ENCODE data around the gene AVPI1. TPM values are rescaled to one million over a fixed set of nuclear protein-coding genes. Genes with fewer than 3 reads are reported as not detected.
A peak's percentile ranks its signal among the peaks of the same experiment; 100 is the strongest.

Gene AVPI1
- total and polyA plus RNA-seq, 2 donors from 2014 or later = 10.7 to 15.5 TPM

DNA sequence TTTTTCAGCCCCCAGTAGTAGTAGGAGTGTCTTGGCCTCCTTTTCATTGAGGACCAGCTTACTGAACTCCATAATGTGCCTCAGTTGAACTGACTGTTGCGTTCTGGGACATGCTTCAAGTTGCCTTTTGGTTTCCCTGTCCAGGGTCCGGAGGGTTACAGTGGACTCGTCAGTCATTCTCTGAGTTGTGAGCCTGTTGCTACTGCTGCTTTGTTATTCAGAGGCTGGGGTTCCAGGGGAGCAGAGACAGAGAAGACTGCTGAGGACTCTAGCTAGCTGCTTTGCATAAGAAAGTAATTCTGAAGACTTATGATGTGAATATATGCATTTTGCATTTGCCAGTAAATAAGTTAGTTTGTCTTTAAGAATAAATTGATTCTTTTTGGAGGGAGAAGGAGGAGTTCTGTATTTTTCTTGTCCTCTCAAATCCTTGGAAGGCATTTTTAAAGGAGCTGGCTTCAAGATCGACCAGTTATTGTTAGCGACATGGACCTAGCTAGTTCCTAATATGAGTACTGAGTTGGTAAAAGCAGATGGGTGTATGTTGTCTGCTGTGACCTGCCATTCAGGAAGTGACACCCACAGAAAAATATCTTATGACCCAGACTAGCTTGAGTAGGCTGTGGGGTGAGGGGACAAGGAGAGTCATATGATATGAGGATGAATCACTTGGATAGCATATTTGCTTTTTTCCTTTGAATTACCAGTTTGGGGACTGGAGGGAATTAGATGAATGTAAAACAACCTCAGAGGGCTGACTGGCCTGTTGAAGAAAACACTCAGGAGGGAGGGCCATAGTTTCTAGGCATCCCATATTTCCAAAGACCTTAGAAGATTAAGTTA is 38.3 kb downstream of the AVPI1 start:
- DNase-seq (peak in 1 of 5 donors; percentile 8), FAIRE-seq (no peak)
- no peak overlapping the region for H3K4me3 ChIP-seq (ENCODE audit: low read length in 3 of 3)
- H3K9ac ChIP-seq (ENCODE audit: low read length in 3 of 3) = no peak overlapping the region
- H3K4me1 ChIP-seq (ENCODE audit: control insufficient read depth in 2 of 3, insufficient read depth in 2 of 3, low read depth in 1 of 3, low read length in 3 of 3) = peaks cover 0 to 5% (median 2%) of the 10 kb centered on the region in 3 donors
- no peak for TF ChIP-seq CTCF (IDR thresholded peaks at IDR 0.05; ENCODE audit: borderline replicate concordance, extremely low read depth, insufficient read depth)
- intact Hi-C loops (cut with DNase I) = no loop called here
- peak overlapping the region in 1 of 2 donors; percentile 41 for H3K27ac ChIP-seq (ENCODE audit: low read depth in 2 of 2, low read length in 2 of 2)
- no peaks in the 10 kb centered on the region for H3K27me3 ChIP-seq (ENCODE audit: control insufficient read depth, insufficient read depth, low read length)
- no peaks in the 10 kb centered on the region for H3K9me3 ChIP-seq (ENCODE audit: control insufficient read depth in 2 of 3, insufficient read depth in 1 of 3, low read length in 3 of 3)
- H3K36me3 ChIP-seq (ENCODE audit: control insufficient read depth in 2 of 3, insufficient read depth in 3 of 3, low read length in 3 of 3) = peaks cover 3 to 22% (median 18%) of the 10 kb centered on the region in 3 donors

GRCh38 chr10:97647556-97647955 is 39.5 kb downstream of the AVPI1 start:
- no peak overlapping the region for H3K4me3 ChIP-seq (ENCODE audit: low read length in 3 of 3)
- no peaks in the 10 kb centered on the region for H3K9me3 ChIP-seq (ENCODE audit: control insufficient read depth in 2 of 3, insufficient read depth in 1 of 3, low read length in 3 of 3)
- H3K36me3 ChIP-seq (ENCODE audit: control insufficient read depth in 2 of 3, insufficient read depth in 3 of 3, low read length in 3 of 3) = peaks cover 3 to 22% (median 14%) of the 10 kb centered on the region in 3 donors
- intact Hi-C loops (cut with DNase I) = no loop called here
- no peak overlapping the region for H3K9ac ChIP-seq (ENCODE audit: low read length in 3 of 3)
- DNase-seq (no peak), FAIRE-seq (no peak)
- H3K27ac ChIP-seq (ENCODE audit: low read depth in 2 of 2, low read length in 2 of 2) = no peak overlapping the region
- no peak for TF ChIP-seq CTCF (IDR thresholded peaks at IDR 0.05; ENCODE audit: borderline replicate concordance, extremely low read depth, insufficient read depth)
- no peaks in the 10 kb centered on the region for H3K27me3 ChIP-seq (ENCODE audit: control insufficient read depth, insufficient read depth, low read length)
- peaks cover 0 to 5% (median 2%) of the 10 kb centered on the region in 3 donors for H3K4me1 ChIP-seq (ENCODE audit: control insufficient read depth in 2 of 3, insufficient read depth in 2 of 3, low read depth in 1 of 3, low read length in 3 of 3)

GRCh38 chr10:97644936-97645335 is 42.1 kb downstream of the AVPI1 start:
- Histone ChIP-seq H3K4me3 (ENCODE audit: low read length in 3 of 3) (no peak overlapping the region), H3K36me3 (ENCODE audit: control insufficient read depth in 2 of 3, insufficient read depth in 3 of 3, low read length in 3 of 3) (peaks cover 0 to 7% (median 5%) of the 10 kb centered on the region in 3 donors), H3K27me3 (ENCODE audit: control insufficient read depth, insufficient read depth, low read length) (no peaks in the 10 kb centered on the region), H3K9ac (ENCODE audit: low read length in 3 of 3) (no peak overlapping the region), H3K27ac (ENCODE audit: low read depth in 2 of 2, low read length in 2 of 2) (no peak overlapping the region), H3K9me3 (ENCODE audit: control insufficient read depth in 2 of 3, insufficient read depth in 1 of 3, low read length in 3 of 3) (no peaks in the 10 kb centered on the region), H3K4me1 (ENCODE audit: control insufficient read depth in 2 of 3, insufficient read depth in 2 of 3, low read depth in 1 of 3, low read length in 3 of 3) (peaks cover 0 to 5% (median 4%) of the 10 kb centered on the region in 3 donors)
- intact Hi-C loops (cut with DNase I) = no loop called here
- no peak for FAIRE-seq
- no peak for TF ChIP-seq CTCF (IDR thresholded peaks at IDR 0.05; ENCODE audit: borderline replicate concordance, extremely low read depth, insufficient read depth)
- DNase-seq = no peak

Data from kidney (tissue), 14 donors.